ENCODE data around the gene KRT12. TPM values are rescaled to one million over a fixed set of nuclear protein-coding genes. Genes with fewer than 3 reads are reported as not detected.
"Not testable (repeated sequence)": the region's sequence is repeated elsewhere in the genome, so short reads cannot be mapped to it uniquely, and the experiment has no call there.

Gene KRT12
- total RNA-seq, 1 donor from 2014 or later, result not detected

- ATAC-seq, result no peak
These were observed 48.7 kb downstream of the KRT12 start for GRCh38 chr17:40818343-40818732.

DNA sequence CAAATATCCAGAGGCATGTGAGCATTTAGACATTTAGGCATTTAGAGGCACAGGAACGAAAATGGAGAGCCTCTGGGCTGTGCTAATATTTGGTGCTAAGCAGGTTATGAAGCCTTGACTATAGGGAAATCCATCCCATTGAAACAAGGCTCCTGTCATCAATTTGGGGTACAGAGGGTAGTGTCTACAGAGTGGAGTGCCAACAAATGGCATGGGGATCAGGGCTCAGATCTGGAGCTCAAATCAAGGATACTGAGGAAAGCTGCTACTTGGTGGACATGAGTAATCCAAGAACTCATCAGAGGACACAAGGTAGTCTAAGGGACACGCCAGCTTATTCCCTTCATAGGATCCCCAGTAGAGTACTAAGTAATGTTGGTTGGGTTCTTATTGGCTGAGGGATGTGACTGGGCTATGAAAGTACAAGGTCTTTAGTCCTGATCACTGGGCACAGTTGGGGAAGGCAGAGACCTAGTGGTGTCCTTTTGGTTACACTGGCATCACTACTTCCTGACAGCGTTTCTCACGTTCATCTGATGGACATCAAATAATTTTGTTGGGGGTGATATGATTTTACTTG is 49.8 kb downstream of the KRT12 start:
- H3K27me3 ChIP-seq (ENCODE audit: low read depth), result peaks cover 8% of the 10 kb centered on the region
- H3K4me3 ChIP-seq, result no peak overlapping the region
- DNase-seq, result no peak
- no peak for ATAC-seq
- no peak for TF ChIP-seq CTCF (IDR thresholded peaks at IDR 0.05)
- H3K9me3 ChIP-seq, result no peaks in the 10 kb centered on the region
- intact Hi-C loops (cut with DNase I), result no loop called here
- H3K27ac ChIP-seq, result no peak overlapping the region
- peaks cover 16% of the 10 kb centered on the region for H3K4me1 ChIP-seq
- H3K36me3 ChIP-seq, result peaks cover 11% of the 10 kb centered on the region

More at GRCh38 chr17:40818343-40818732, 48.7 kb downstream of the KRT12 start:
- DNase-seq, result no peak
- no peaks in the 10 kb centered on the region for H3K9me3 ChIP-seq
- intact Hi-C loops (cut with DNase I), result no loop called here
- no peak for TF ChIP-seq CTCF (IDR thresholded peaks at IDR 0.05)
- peaks cover under 1% of the 10 kb centered on the region for H3K27me3 ChIP-seq (ENCODE audit: low read depth)
- peaks cover 11% of the 10 kb centered on the region for H3K36me3 ChIP-seq
- peaks cover 16% of the 10 kb centered on the region for H3K4me1 ChIP-seq
- H3K4me3 ChIP-seq, result peak overlapping the region; percentile 76
- H3K27ac ChIP-seq, result peak overlapping the region; percentile 89

- peaks cover 8% of the 10 kb centered on the region for H3K27me3 ChIP-seq (ENCODE audit: low read depth)
- ATAC-seq, result no peak
- no peak for DNase-seq
- intact Hi-C loops (cut with DNase I), result no loop called here
- TF ChIP-seq CTCF (IDR thresholded peaks at IDR 0.05), result no peak
- H3K4me1 ChIP-seq, result peaks cover 16% of the 10 kb centered on the region
- peaks cover 11% of the 10 kb centered on the region for H3K36me3 ChIP-seq
- no peak overlapping the region for H3K4me3 ChIP-seq
- H3K9me3 ChIP-seq, result no peaks in the 10 kb centered on the region
- no peak overlapping the region for H3K27ac ChIP-seq
These were observed 50.5 kb downstream of the KRT12 start for GRCh38 chr17:40816569-40816968.

- ATAC-seq (no peak), DNase-seq (no peak)
- intact Hi-C loops (cut with DNase I), result no loop called here
These were observed 51.6 kb downstream of the KRT12 start for GRCh38 chr17:40815381-40815780.

DNA sequence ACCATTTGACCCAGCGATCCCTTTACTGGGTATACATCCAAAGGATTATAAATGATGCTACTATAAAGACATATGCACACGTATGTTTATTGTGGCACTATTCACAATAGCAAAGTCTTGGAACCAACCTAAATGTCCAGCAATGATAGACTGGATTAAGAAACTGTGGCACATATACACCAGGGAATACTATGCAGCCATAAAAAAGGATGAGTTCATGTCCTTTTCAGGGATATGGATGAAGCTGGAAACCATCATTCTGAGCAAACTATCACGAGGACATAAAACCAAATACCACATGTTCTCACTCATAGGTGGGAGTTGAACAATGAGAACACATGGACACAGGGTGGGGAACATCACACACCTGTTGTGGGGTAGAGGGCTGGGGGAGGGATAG is 52.4 kb downstream of the KRT12 start:
- H3K9me3 ChIP-seq; H3K4me3 ChIP-seq; DNase-seq; ATAC-seq; H3K4me1 ChIP-seq; intact Hi-C loops (cut with DNase I); H3K27ac ChIP-seq: not testable (repeated sequence)
- Histone ChIP-seq H3K27me3 (ENCODE audit: low read depth) (peaks cover 23% of the 10 kb centered on the region), H3K36me3 (peaks cover 11% of the 10 kb centered on the region)

More at GRCh38 chr17:40815381-40815780, 51.6 kb downstream of the KRT12 start:
- Histone ChIP-seq H3K27ac (no peak overlapping the region), H3K4me1 (peaks cover 14% of the 10 kb centered on the region), H3K9me3 (no peaks in the 10 kb centered on the region), H3K27me3 (ENCODE audit: low read depth) (peaks cover 20% of the 10 kb centered on the region), H3K4me3 (no peak overlapping the region), H3K36me3 (peaks cover 11% of the 10 kb centered on the region)
- no peak for TF ChIP-seq CTCF (IDR thresholded peaks at IDR 0.05)

DNA sequence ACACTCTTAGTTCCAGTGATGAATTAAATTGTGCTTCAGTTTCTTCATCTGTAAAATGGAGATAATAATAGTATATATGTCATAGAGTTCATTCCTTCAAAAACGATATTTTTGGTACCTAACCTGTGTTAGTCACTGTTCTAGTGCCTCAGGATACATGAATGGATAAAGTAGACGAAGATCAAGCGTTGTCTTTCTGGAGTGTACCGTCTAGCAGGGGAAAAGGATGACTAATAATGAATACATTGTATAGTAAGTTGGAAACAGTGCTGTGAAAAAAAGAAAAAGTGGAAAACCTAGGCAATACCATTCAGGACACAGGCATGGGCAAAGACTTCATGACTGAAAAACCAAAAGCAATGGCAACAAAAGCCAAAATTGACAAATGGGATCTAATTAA is 53.2 kb downstream of the KRT12 start:
- Histone ChIP-seq H3K36me3 (peaks cover 11% of the 10 kb centered on the region), H3K27me3 (ENCODE audit: low read depth) (peaks cover 27% of the 10 kb centered on the region), H3K4me1 (peaks cover 6% of the 10 kb centered on the region), H3K9me3 (no peaks in the 10 kb centered on the region), H3K4me3 (no peak overlapping the region), H3K27ac (no peak overlapping the region)
- TF ChIP-seq CTCF (IDR thresholded peaks at IDR 0.05), result no peak
- intact Hi-C loops (cut with DNase I), result no loop called here
- DNase-seq (no peak), ATAC-seq (no peak)
